ENCODE results near the gene DOCK10. TPM values are rescaled to one million over a fixed set of nuclear protein-coding genes. Genes with fewer than 3 reads are reported as not detected.
"Not testable (repeated sequence)": the region's sequence is repeated elsewhere in the genome, so short reads cannot be mapped to it uniquely, and the experiment has no call there.

Gene DOCK10
- total and polyA plus RNA-seq, 2 experiments from 2014 or later: 1.1 to 3.2 TPM

- no peak for DNase-seq (ENCODE audit: low spot score)
- Histone ChIP-seq H3K79me2 (no peaks in the 10 kb centered on the region), H2AFZ (no peak overlapping the region), H3K27ac (no peak overlapping the region), H3K36me3 (replicated peaks; ENCODE audit: insufficient read depth, low read depth) (no peaks in the 10 kb centered on the region), H3K9me3 (ENCODE audit: low read depth) (no peaks in the 10 kb centered on the region), H3K4me3 (no peak overlapping the region), H3K4me2 (no peak overlapping the region), H4K20me1 (ENCODE audit: insufficient read depth, poor library complexity, severe bottlenecking) (no peaks in the 10 kb centered on the region), H3K4me1 (ENCODE audit: insufficient read depth) (no peaks in the 10 kb centered on the region), H3K27me3 (no peaks in the 10 kb centered on the region), H3K9me2 (replicated peaks; ENCODE audit: insufficient read depth) (no peaks in the 10 kb centered on the region)
- no peak for TF ChIP-seq EZH2 (IDR thresholded peaks at IDR 0.05; ENCODE audit: borderline replicate concordance)
- TF ChIP-seq EZH2phosphoT487 (IDR thresholded peaks at IDR 0.05; ENCODE audit: low read depth, severe bottlenecking, unreplicated experiment): no peak
- TF ChIP-seq CTCF (IDR thresholded peaks at IDR 0.05; ENCODE audit: poor library complexity): no peak
- 85% methylated on average over 8 of the region's 8 CpGs for WGBS (ENCODE audit: low lambda C conversion rate, missing lambda C conversion rate)
Observed at GRCh38 chr2:224944707-224945547, 97.3 kb downstream of the DOCK10 start.

DNA sequence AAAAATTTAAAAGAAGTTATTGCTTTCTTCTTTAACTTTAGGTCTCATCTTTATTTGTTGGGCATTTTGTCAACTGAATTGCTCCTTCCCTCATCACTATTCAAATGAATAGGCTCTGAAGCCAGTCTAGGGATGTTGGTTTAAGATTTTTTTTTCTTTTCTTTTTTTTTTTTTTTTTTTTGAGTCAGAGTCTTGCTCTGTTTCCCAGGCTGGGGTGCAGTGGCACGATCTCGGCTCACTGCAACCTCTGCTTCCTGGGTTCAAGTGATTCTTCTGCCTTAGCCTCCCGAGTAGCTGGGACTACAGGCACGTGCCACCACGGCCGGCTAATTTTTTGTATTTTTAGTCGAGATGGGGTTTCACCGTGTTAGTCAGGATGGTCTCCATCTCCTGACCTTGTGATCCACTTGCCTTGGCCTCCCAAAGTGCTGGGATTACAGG is 98.6 kb downstream of the DOCK10 start:
- H3K27me3 ChIP-seq; H3K27ac ChIP-seq; H4K20me1 ChIP-seq (ENCODE audit: insufficient read depth, poor library complexity, severe bottlenecking); H3K36me3 ChIP-seq (replicated peaks; ENCODE audit: insufficient read depth, low read depth); H3K79me2 ChIP-seq; H3K9me3 ChIP-seq (ENCODE audit: low read depth); H3K4me2 ChIP-seq; H3K9me2 ChIP-seq (replicated peaks; ENCODE audit: insufficient read depth); H2AFZ ChIP-seq; H3K4me1 ChIP-seq (ENCODE audit: insufficient read depth); DNase-seq (ENCODE audit: low spot score); H3K4me3 ChIP-seq: not testable (repeated sequence)
- WGBS (ENCODE audit: low lambda C conversion rate, missing lambda C conversion rate): 94% methylated on average over 7 of the region's 8 CpGs

DNA sequence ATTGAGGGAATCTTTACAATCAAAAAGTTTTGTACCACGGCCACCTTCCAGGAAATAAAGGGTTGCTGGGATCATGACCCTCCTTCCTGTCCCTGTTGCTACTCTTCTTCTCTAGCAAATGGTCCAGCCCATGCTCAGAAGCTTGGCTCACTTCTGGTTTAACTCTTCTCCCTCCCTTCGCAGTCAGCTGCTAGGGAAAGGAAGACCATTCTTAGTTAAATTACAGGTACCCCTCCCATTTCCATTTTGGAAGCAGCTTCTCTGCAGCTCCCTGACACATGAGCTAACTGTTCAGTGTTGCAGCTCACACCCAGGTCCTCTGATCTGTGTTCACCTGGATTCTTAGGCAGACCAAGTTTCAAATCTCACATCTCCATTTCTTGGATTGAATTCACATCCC is 100.3 kb downstream of the DOCK10 start:
- DNase-seq (ENCODE audit: low spot score): no peak
- no peaks in the 10 kb centered on the region for H3K4me1 ChIP-seq (ENCODE audit: insufficient read depth)
- no peaks in the 10 kb centered on the region for H3K27me3 ChIP-seq
- no peaks in the 10 kb centered on the region for H4K20me1 ChIP-seq (ENCODE audit: insufficient read depth, poor library complexity, severe bottlenecking)
- H3K27ac ChIP-seq: no peak overlapping the region
- H3K9me2 ChIP-seq (replicated peaks; ENCODE audit: insufficient read depth): no peaks in the 10 kb centered on the region
- no peaks in the 10 kb centered on the region for H3K9me3 ChIP-seq (ENCODE audit: low read depth)
- TF ChIP-seq CTCF (IDR thresholded peaks at IDR 0.05; ENCODE audit: poor library complexity): no peak
- TF ChIP-seq EZH2 (IDR thresholded peaks at IDR 0.05; ENCODE audit: borderline replicate concordance): no peak
- TF ChIP-seq EZH2phosphoT487 (IDR thresholded peaks at IDR 0.05; ENCODE audit: low read depth, severe bottlenecking, unreplicated experiment): no peak
- H3K4me3 ChIP-seq: no peak overlapping the region
- no peaks in the 10 kb centered on the region for H3K36me3 ChIP-seq (replicated peaks; ENCODE audit: insufficient read depth, low read depth)
- H3K79me2 ChIP-seq: no peaks in the 10 kb centered on the region
- no peak overlapping the region for H2AFZ ChIP-seq
- H3K4me2 ChIP-seq: no peak overlapping the region
- WGBS (ENCODE audit: low lambda C conversion rate, missing lambda C conversion rate): 89% methylated on average over 2 of the region's 2 CpGs

DNA sequence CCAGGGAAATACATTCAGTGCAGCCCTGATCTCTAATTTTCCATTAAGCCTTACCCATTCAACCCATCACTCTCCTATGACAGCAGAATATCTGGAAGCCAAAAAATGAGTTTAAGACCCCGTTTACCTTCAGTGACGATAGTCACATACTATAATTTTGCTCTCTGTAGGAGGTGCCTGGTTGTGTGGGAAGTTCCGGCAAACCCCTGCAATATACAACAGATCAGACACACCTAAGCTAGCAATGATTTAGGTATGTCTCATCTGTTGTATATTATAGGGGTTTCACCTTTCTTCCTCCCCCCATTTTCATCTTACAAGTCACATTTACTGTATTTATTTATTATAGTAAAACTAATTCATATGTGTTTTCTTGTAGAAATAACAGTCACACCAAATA is 101.7 kb downstream of the DOCK10 start:
- Histone ChIP-seq H4K20me1 (ENCODE audit: insufficient read depth, poor library complexity, severe bottlenecking) (no peaks in the 10 kb centered on the region), H3K27me3 (no peaks in the 10 kb centered on the region), H3K79me2 (no peaks in the 10 kb centered on the region), H3K9me3 (ENCODE audit: low read depth) (no peaks in the 10 kb centered on the region), H3K4me2 (no peak overlapping the region), H2AFZ (no peak overlapping the region), H3K36me3 (replicated peaks; ENCODE audit: insufficient read depth, low read depth) (no peaks in the 10 kb centered on the region), H3K27ac (no peak overlapping the region), H3K9me2 (replicated peaks; ENCODE audit: insufficient read depth) (no peaks in the 10 kb centered on the region), H3K4me1 (ENCODE audit: insufficient read depth) (no peaks in the 10 kb centered on the region), H3K4me3 (no peak overlapping the region)
- TF ChIP-seq EZH2phosphoT487 (IDR thresholded peaks at IDR 0.05; ENCODE audit: low read depth, severe bottlenecking, unreplicated experiment): no peak
- TF ChIP-seq CTCF (IDR thresholded peaks at IDR 0.05; ENCODE audit: poor library complexity): no peak
- TF ChIP-seq EZH2 (IDR thresholded peaks at IDR 0.05; ENCODE audit: borderline replicate concordance): no peak
- 91% methylated on average over 3 of the region's 3 CpGs for WGBS (ENCODE audit: low lambda C conversion rate, missing lambda C conversion rate)
- DNase-seq (ENCODE audit: low spot score): no peak
